ENCODE data around the gene UTP3.

DNA sequence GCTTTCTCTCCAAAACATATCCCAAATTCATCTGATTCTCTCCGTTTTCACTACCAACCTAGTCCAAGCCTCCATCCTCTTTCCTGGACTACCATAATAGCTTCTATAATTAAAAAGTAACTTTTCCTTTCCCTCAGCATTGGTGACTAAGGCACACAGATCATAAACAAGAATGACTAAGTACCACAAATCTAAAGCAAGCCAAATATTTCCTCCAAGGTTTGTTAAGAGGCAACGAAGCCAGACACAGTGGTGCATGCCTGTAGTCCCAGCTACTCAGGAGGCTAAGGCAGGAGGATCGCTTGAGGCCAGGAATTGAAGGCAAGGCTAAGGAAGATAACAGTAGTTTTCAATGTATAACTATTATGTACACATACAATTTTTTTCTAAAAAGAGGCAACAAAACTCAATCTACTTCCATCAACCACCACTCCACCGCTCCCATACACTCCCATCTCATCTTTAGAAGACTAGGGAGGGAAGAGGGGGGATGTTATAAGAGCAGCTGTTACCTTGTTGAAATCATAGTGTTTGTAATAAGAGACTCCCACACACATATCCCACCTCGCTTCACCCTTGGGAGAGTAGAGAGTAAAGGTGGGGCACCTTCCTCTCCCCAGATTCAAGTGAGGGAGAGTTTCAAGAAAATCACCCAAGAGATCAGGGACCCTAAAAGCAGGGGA, 17.9 kb upstream of the UTP3 start:
- TF ChIP-seq CTCF (IDR thresholded peaks at IDR 0.05; ENCODE audit: low read depth, low read length, missing input control) (no peak), GABPA (IDR thresholded peaks at IDR 0.05 in 1 of 2, conservative IDR thresholded peaks at IDR 0.05 in 1 of 2) (no peak), SP1 (IDR thresholded peaks at IDR 0.05) (no peak), RAD21 (IDR thresholded peaks at IDR 0.05) (no peak)
- TF ChIP-seq, protein P1, sequence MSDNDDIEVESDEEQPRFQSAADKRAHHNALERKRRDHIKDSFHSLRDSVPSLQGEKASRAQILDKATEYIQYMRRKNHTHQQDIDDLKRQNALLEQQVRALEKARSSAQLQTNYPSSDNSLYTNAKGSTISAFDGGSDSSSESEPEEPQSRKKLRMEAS (IDR thresholded peaks at IDR 0.05) = no peak
- TF ChIP-seq, protein P2, sequence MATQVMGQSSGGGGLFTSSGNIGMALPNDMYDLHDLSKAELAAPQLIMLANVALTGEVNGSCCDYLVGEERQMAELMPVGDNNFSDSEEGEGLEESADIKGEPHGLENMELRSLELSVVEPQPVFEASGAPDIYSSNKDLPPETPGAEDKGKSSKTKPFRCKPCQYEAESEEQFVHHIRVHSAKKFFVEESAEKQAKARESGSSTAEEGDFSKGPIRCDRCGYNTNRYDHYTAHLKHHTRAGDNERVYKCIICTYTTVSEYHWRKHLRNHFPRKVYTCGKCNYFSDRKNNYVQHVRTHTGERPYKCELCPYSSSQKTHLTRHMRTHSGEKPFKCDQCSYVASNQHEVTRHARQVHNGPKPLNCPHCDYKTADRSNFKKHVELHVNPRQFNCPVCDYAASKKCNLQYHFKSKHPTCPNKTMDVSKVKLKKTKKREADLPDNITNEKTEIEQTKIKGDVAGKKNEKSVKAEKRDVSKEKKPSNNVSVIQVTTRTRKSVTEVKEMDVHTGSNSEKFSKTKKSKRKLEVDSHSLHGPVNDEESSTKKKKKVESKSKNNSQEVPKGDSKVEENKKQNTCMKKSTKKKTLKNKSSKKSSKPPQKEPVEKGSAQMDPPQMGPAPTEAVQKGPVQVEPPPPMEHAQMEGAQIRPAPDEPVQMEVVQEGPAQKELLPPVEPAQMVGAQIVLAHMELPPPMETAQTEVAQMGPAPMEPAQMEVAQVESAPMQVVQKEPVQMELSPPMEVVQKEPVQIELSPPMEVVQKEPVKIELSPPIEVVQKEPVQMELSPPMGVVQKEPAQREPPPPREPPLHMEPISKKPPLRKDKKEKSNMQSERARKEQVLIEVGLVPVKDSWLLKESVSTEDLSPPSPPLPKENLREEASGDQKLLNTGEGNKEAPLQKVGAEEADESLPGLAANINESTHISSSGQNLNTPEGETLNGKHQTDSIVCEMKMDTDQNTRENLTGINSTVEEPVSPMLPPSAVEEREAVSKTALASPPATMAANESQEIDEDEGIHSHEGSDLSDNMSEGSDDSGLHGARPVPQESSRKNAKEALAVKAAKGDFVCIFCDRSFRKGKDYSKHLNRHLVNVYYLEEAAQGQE (IDR thresholded peaks at IDR 0.05) = no peak
